Trophoblast cell (in vitro differentiated cells and primary cell): ENCODE data around the gene PLCH2.

ENCODE experiments used
- DNase-seq, 2 donors: peaks; one replicate each; pipeline ENCODE4 v3.0.0-alpha.2; 2016
- H2AFZ ChIP-seq: 2 replicates; pipeline ENCODE4 v1.6.1; 2013; ENCODE audit warnings: low read length, moderate library complexity, mild to moderate bottlenecking; ENCODE audit not compliant: insufficient read depth, poor library complexity
- H2AK5ac ChIP-seq: 2 replicates; pipeline ENCODE4 v1.6.1; 2013; ENCODE audit warnings: mild to moderate bottlenecking, low read length
- H2BK120ac ChIP-seq: 2 replicates; pipeline ENCODE4 v1.6.1; 2013; ENCODE audit warnings: low read length, mild to moderate bottlenecking, moderate library complexity; ENCODE audit not compliant: insufficient read depth, poor library complexity
- H2BK12ac ChIP-seq: 2 replicates; pipeline ENCODE4 v1.6.1; 2013; ENCODE audit warnings: mild to moderate bottlenecking, low read length, moderate library complexity
- H2BK5ac ChIP-seq: 2 replicates; pipeline ENCODE4 v1.6.1; 2013; ENCODE audit warnings: low read length, low read depth, moderate library complexity, mild to moderate bottlenecking; ENCODE audit not compliant: poor library complexity
- H3K14ac ChIP-seq: 2 replicates; pipeline ENCODE4 v1.6.1; 2013; ENCODE audit warnings: mild to moderate bottlenecking, low read length
- H3K18ac ChIP-seq: 2 replicates; pipeline ENCODE4 v1.6.1; 2013; ENCODE audit warnings: mild to moderate bottlenecking, low read length
- H3K23ac ChIP-seq: 2 replicates; pipeline ENCODE4 v1.6.1; 2013; ENCODE audit warnings: low read length
- H3K27ac ChIP-seq: 2 replicates; pipeline ENCODE4 v1.5.1; 2013; ENCODE audit warnings: low read depth, mild to moderate bottlenecking, inconsistent platforms, low read length, moderate library complexity
- H3K27me3 ChIP-seq: 2 replicates; pipeline ENCODE4 v1.6.1; 2013; ENCODE audit warnings: inconsistent platforms, mild to moderate bottlenecking, low read length, moderate library complexity; ENCODE audit not compliant: insufficient read depth
- H3K36me3 ChIP-seq, 2 experiments: 1 replicate in 1 of 2; 2 replicates in 1 of 2; pipeline ENCODE4 v1.6.1; 2013; ENCODE audit warnings: low read length in 2 of 2, mild to moderate bottlenecking in 2 of 2, moderate library complexity in 1 of 2; ENCODE audit not compliant: insufficient read depth in 2 of 2, control insufficient read depth in 1 of 2
- H3K4ac ChIP-seq: 2 replicates; pipeline ENCODE4 v1.6.1; 2013; ENCODE audit warnings: low read depth, mild to moderate bottlenecking, low read length, moderate library complexity
- H3K4me1 ChIP-seq, 2 experiments: 1 replicate in 1 of 2; 2 replicates in 1 of 2; pipeline ENCODE4 v1.6.1; 2013; ENCODE audit warnings: low read length in 2 of 2, mild to moderate bottlenecking in 2 of 2, moderate library complexity in 1 of 2; ENCODE audit not compliant: insufficient read depth in 2 of 2, control insufficient read depth in 1 of 2
- H3K4me2 ChIP-seq: 2 replicates; pipeline ENCODE4 v1.6.1; 2013; ENCODE audit warnings: inconsistent platforms, mild to moderate bottlenecking, low read length, moderate library complexity
- H3K4me3 ChIP-seq: 2 replicates; pipeline ENCODE4 v1.5.1; 2013; ENCODE audit warnings: mild to moderate bottlenecking, low read depth, low read length, inconsistent platforms
- H3K79me1 ChIP-seq: one replicate; pipeline ENCODE4 v1.6.1; 2013; ENCODE audit warnings: low read length
- H3K79me2 ChIP-seq: 2 replicates; pipeline ENCODE4 v1.6.1; 2013; ENCODE audit warnings: low read length, mild to moderate bottlenecking; ENCODE audit not compliant: control insufficient read depth, insufficient read depth, poor library complexity
- H3K9ac ChIP-seq: 2 replicates; pipeline ENCODE4 v1.6.1; 2013; ENCODE audit warnings: mild to moderate bottlenecking, low read length
- H3K9me3 ChIP-seq: 2 replicates; pipeline ENCODE4 v1.6.1; 2013; ENCODE audit warnings: low read depth, mild to moderate bottlenecking, control low read depth, inconsistent platforms, low read length; ENCODE audit not compliant: insufficient read depth
- H4K12ac ChIP-seq: 2 replicates; pipeline ENCODE4 v1.6.1; 2013; ENCODE audit warnings: low read depth, mild to moderate bottlenecking, low read length, moderate library complexity
- H4K8ac ChIP-seq: 2 replicates; pipeline ENCODE4 v1.6.1; 2013; ENCODE audit warnings: low read depth, mild to moderate bottlenecking, low read length, moderate library complexity
- H4K91ac ChIP-seq: one replicate; pipeline ENCODE4 v1.6.1; 2013; ENCODE audit warnings: low read depth, mild to moderate bottlenecking, low read length, moderate library complexity
- WGBS: extraction: QIAGEN DNeasy Blood & Tissue Kit; methylation state at CpG from one replicate; pipeline ENCODE4 v1.1.7; 2013; ENCODE audit warnings: missing lambda C conversion rate; ENCODE audit not compliant: insufficient read length, insufficient coverage; ENCODE audit errors: extremely low coverage; 5-methylcytosine and 5-hydroxymethylcytosine counted together

Gene PLCH2

DNA sequence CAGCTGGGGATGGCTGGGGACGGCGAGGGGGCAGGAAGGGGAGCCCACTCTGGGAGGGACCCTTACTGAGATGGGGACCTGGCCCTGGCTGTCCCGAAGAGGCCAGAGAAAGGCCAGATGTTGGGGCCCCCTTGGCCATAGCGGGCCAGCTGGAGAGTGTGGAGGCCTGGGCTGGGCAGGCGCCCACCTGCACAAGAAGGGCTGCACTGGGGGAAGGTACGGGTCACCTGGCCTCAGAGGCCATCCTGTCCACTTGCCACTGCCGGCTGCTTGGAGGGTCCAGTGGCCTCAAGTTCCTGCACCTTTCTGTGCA lies 5.0 kb upstream of the PLCH2 start:
- Histone ChIP-seq H3K27ac (no peak overlapping the region), H4K8ac (no peak overlapping the region), H3K4me1 (no peaks in the 10 kb centered on the region), H3K14ac (no peak overlapping the region), H3K4me3 (no peak overlapping the region), H3K18ac (no peak overlapping the region), H3K4ac (no peak overlapping the region), H3K79me1 (no peaks in the 10 kb centered on the region), H2AFZ (no peak overlapping the region), H2BK120ac (no peak overlapping the region), H3K9me3 (no peaks in the 10 kb centered on the region), H2AK5ac (no peak overlapping the region), H3K36me3 (no peaks in the 10 kb centered on the region), H2BK5ac (no peak overlapping the region), H4K12ac (no peak overlapping the region), H3K4me2 (no peak overlapping the region), H3K79me2 (no peaks in the 10 kb centered on the region), H4K91ac (no peak overlapping the region), H3K23ac (no peak overlapping the region), H3K27me3 (no peaks in the 10 kb centered on the region), H3K9ac (no peak overlapping the region), H2BK12ac (no peak overlapping the region)
- DNase-seq, result no peak
- WGBS, result no CpG with 5 or more reads among the region's 7 CpGs

DNA sequence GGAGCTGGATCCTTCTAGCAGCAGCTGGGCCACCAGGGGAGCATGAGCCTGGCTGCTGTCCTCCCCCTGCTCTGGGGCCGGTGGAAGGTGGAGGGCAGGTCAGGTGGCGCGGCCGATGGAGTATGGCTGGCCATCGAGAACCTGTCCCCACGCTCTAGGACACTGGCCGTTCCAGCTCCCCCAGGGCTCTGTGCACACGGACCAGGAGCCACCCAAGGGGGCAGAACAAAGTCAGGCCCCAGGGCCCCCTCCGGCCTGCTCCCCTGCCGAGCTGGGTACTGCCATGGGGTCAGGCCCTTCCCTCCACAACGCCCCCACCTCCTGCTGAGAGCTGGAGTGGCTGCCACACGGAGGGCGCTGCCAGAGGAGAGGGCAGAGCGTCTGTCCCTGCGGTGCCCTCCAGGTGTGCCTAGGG lies 4.5 kb upstream of the PLCH2 start:
- no peak overlapping the region for H3K18ac ChIP-seq
- H3K9ac ChIP-seq, result no peak overlapping the region
- no peak overlapping the region for H2BK12ac ChIP-seq
- H3K27ac ChIP-seq, result no peak overlapping the region
- DNase-seq, result no peak
- no CpG with 5 or more reads among the region's 15 CpGs for whole genome bisulfite sequencing
- H3K79me2 ChIP-seq, result no peaks in the 10 kb centered on the region
- H3K79me1 ChIP-seq, result no peaks in the 10 kb centered on the region
- H3K4me2 ChIP-seq, result no peak overlapping the region
- H3K4me1 ChIP-seq, result no peaks in the 10 kb centered on the region
- no peak overlapping the region for H2AFZ ChIP-seq
- no peak overlapping the region for H3K4ac ChIP-seq
- no peak overlapping the region for H2BK120ac ChIP-seq
- H3K14ac ChIP-seq, result no peak overlapping the region
- no peak overlapping the region for H2AK5ac ChIP-seq
- H3K9me3 ChIP-seq, result no peaks in the 10 kb centered on the region
- H3K23ac ChIP-seq, result no peak overlapping the region
- H4K8ac ChIP-seq, result no peak overlapping the region
- no peaks in the 10 kb centered on the region for H3K36me3 ChIP-seq
- H4K91ac ChIP-seq, result no peak overlapping the region
- no peak overlapping the region for H4K12ac ChIP-seq
- H3K4me3 ChIP-seq, result no peak overlapping the region
- no peaks in the 10 kb centered on the region for H3K27me3 ChIP-seq
- no peak overlapping the region for H2BK5ac ChIP-seq

DNA sequence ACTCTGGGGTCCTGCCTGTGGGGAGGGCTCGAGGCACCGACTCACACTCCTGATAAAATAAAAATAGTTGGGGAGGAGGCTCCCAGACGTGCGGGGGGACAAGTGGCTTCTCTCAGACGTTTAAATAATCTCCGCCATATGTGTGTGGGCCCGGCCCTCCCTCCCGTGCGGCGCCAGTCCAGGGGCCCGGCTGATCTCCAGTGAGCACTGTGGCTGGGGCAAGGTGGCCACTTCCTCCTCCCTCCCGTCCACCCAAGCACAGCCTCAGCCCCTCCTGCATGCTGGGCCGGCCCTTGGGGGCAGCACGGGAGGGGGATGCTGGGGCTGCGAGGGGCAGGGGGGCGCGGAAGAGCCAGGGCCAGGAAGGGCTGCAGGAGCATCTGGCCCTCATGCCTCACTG lies 4.0 kb upstream of the PLCH2 start:
- no peak overlapping the region for H3K4me3 ChIP-seq
- no peaks in the 10 kb centered on the region for H3K4me1 ChIP-seq
- no peak overlapping the region for H4K91ac ChIP-seq
- no peaks in the 10 kb centered on the region for H3K36me3 ChIP-seq
- H2BK120ac ChIP-seq, result no peak overlapping the region
- H3K27ac ChIP-seq, result no peak overlapping the region
- H4K12ac ChIP-seq, result no peak overlapping the region
- no peak overlapping the region for H3K14ac ChIP-seq
- no peak overlapping the region for H2BK12ac ChIP-seq
- H2AFZ ChIP-seq, result no peak overlapping the region
- WGBS, result no CpG with 5 or more reads among the region's 17 CpGs
- no peak for DNase-seq
- H3K79me1 ChIP-seq, result no peaks in the 10 kb centered on the region
- H3K18ac ChIP-seq, result no peak overlapping the region
- no peak overlapping the region for H4K8ac ChIP-seq
- H2BK5ac ChIP-seq, result no peak overlapping the region
- H2AK5ac ChIP-seq, result no peak overlapping the region
- H3K23ac ChIP-seq, result no peak overlapping the region
- no peaks in the 10 kb centered on the region for H3K9me3 ChIP-seq
- H3K4ac ChIP-seq, result no peak overlapping the region
- H3K4me2 ChIP-seq, result no peak overlapping the region
- no peaks in the 10 kb centered on the region for H3K27me3 ChIP-seq
- H3K9ac ChIP-seq, result no peak overlapping the region
- no peaks in the 10 kb centered on the region for H3K79me2 ChIP-seq

DNA sequence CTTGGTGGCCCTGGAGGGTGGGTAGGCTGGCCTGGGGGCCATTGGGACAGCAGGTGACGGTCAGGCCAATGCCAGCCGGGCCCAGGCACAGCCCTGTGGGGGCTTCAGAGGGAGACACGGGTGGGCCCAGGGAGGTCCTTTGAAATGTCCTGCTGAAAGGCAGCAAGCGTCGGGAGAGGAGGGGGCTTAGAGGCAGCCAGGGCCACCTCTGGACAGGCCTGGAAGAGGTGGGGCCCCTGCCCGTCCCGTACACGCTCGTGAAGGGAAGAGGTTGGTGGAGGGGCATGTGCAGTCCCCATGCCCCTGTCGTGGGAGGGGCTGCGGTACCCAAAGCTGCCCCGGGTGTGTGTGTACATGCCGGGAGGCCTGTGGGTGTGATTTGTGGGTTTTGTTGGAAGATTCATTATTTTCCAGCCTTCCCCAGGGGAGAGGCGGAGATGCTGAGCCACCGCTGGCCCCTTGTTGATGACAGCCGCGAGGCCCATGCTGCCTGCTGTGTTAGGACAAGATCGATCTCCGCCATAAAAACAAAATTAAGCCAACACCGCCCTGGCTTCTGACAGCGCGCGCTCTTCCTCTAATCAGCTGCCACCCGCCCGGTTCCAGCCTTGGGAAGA lies 3.4 kb upstream of the PLCH2 start:
- Histone ChIP-seq H3K9ac (no peak overlapping the region), H3K4ac (no peak overlapping the region), H2BK120ac (no peak overlapping the region), H4K8ac (no peak overlapping the region), H3K79me2 (no peaks in the 10 kb centered on the region), H3K9me3 (no peaks in the 10 kb centered on the region), H4K91ac (no peak overlapping the region), H2AFZ (no peak overlapping the region), H2BK5ac (no peak overlapping the region), H2AK5ac (no peak overlapping the region), H3K27me3 (no peaks in the 10 kb centered on the region), H3K36me3 (no peaks in the 10 kb centered on the region), H3K4me2 (no peak overlapping the region), H3K79me1 (no peaks in the 10 kb centered on the region), H3K18ac (no peak overlapping the region), H3K23ac (no peak overlapping the region), H3K27ac (no peak overlapping the region), H2BK12ac (no peak overlapping the region), H3K4me3 (no peak overlapping the region), H3K4me1 (no peaks in the 10 kb centered on the region), H4K12ac (no peak overlapping the region), H3K14ac (no peak overlapping the region)
- WGBS, result no CpG with 5 or more reads among the region's 25 CpGs
- no peak for DNase-seq
